Natural killer cell treated with Interleukin-12 subunit alpha and Interleukin-12 subunit beta and Interleukin-15 and Interleukin-18, amount 100 ng/mL, for 72 hours (primary cell): ENCODE data around the gene DNAJC15. TPM values are rescaled to one million over a fixed set of nuclear protein-coding genes. Genes with fewer than 3 reads are reported as not detected.
"Not testable (repeated sequence)": the region's sequence is repeated elsewhere in the genome, so short reads cannot be mapped to it uniquely, and the experiment has no call there.

ENCODE experiments used
- ATAC-seq, 2 donors: fragments of 150-1000 bp; cut with Tn5 transposase in 1 of 2; sonication (Bioruptor Pico), chemical (Tn5 transposase) in 1 of 2; 2 replicates each; pipeline ENCODE4 v1.10.0; 2021
- DNase-seq: peaks from one replicate; pipeline ENCODE4 v3.0.0; 2022; ENCODE audit warnings: low spot score
- H3K27ac Mint-ChIP-seq, 2 donors: 1 replicate in 1 of 2; 2 replicates in 1 of 2; pipeline ENCODE4 v1.8.0; 2022; ENCODE audit warnings: mixed read lengths in 2 of 2, mild to moderate bottlenecking in 1 of 2, moderate library complexity in 1 of 2
- H3K27me3 Mint-ChIP-seq, 2 donors: 1 replicate in 1 of 2; 2 replicates in 1 of 2; pipeline ENCODE4 v1.8.0; 2022; ENCODE audit warnings: mixed read lengths in 2 of 2
- H3K36me3 Mint-ChIP-seq: one replicate; pipeline ENCODE4 v1.8.0; 2022; ENCODE audit warnings: mixed read lengths
- H3K4me1 Mint-ChIP-seq, 2 donors: 1 replicate in 1 of 2; 2 replicates in 1 of 2; pipeline ENCODE4 v1.8.0; 2022; ENCODE audit warnings: low read depth in 2 of 2, mixed read lengths in 2 of 2, mild to moderate bottlenecking in 1 of 2
- H3K4me3 Mint-ChIP-seq: one replicate; pipeline ENCODE4 v1.8.0; 2022; ENCODE audit warnings: mixed read lengths
- H3K9me3 Mint-ChIP-seq: 2 replicates; pipeline ENCODE4 v1.8.0; 2022; ENCODE audit warnings: mixed read lengths
- total RNA-seq, 2 donors: library from RNA; stranded (reverse); gene quantifications; one replicate each; pipeline ENCODE4 v1.2.3, GENCODE V29; 2022

The DNAJC15 gene
- total RNA-seq, 2 donors from 2014 or later: 17.6 to 21.0 TPM

GRCh38 chr13:43074824-43075510 is 51.6 kb downstream of the DNAJC15 start:
- Mint-ChIP-seq H3K27me3 (no peaks in the 10 kb centered on the region), H3K36me3 (peaks cover 14% of the 10 kb centered on the region), H3K4me3 (no peak overlapping the region), H3K4me1 (peaks cover 21 to 30% of the 10 kb centered on the region in 2 donors), H3K27ac (no peak overlapping the region), H3K9me3 (no peaks in the 10 kb centered on the region)
- DNase-seq (no peak), ATAC-seq (peak in 1 of 2 donors; percentile 87)

DNA sequence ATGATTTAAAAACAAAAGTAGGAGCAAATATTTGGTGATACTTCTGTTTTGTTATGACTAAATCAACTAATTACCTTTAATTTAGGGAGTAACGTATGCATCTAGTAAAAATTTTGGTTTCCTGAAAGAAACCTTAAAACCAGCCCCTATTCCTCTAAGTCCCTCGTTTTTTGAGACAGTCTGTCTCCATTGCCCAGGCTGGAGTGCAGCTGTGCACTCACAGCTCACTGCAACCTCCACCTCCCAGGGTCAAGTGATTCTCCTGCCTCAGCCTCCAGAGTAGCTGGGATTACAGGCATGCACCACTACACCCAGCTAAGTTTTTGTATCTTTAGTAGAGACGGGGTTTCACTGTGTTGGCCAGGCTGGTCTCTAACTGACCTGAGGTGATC is 52.1 kb downstream of the DNAJC15 start:
- not testable (repeated sequence) for H3K27ac Mint-ChIP-seq, H3K27me3 Mint-ChIP-seq, DNase-seq, ATAC-seq, H3K9me3 Mint-ChIP-seq
- Mint-ChIP-seq H3K4me3 (peak overlapping the region; percentile 18), H3K36me3 (peaks cover 19% of the 10 kb centered on the region), H3K4me1 (peaks cover 21 to 30% of the 10 kb centered on the region in 2 donors)

DNA sequence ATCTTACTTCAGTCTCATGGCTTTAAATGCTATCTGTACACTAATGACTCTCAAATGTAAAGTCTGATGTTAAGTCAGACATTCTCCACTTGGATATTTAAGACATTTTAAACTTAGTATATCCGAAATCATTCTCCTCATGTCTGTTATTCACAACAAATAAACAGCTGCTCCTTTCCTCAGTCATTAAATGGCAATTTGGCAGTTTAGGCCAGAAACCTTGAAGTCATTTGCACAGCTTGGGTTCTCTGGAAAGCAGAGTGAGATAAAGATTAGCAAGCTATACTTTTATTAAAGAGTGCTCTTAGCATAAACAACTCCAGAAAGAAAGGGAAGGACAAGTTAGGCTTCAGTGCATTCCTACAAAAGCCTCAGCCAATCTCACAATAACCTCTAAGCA is 53.7 kb downstream of the DNAJC15 start:
- no peaks in the 10 kb centered on the region for H3K9me3 Mint-ChIP-seq
- H3K27me3 Mint-ChIP-seq: no peaks in the 10 kb centered on the region
- peaks cover 19 to 25% of the 10 kb centered on the region in 2 donors for H3K4me1 Mint-ChIP-seq
- peaks cover 22% of the 10 kb centered on the region for H3K36me3 Mint-ChIP-seq
- ATAC-seq (no peak), DNase-seq (no peak)
- H3K27ac Mint-ChIP-seq: no peak overlapping the region
- no peak overlapping the region for H3K4me3 Mint-ChIP-seq

GRCh38 chr13:43077461-43077860 is 54.1 kb downstream of the DNAJC15 start:
- H3K27me3 Mint-ChIP-seq: no peaks in the 10 kb centered on the region
- H3K9me3 Mint-ChIP-seq: no peaks in the 10 kb centered on the region
- peaks cover 15 to 21% of the 10 kb centered on the region in 2 donors for H3K4me1 Mint-ChIP-seq
- H3K27ac Mint-ChIP-seq: no peak overlapping the region
- DNase-seq: no peak
- no peak for ATAC-seq
- H3K4me3 Mint-ChIP-seq: no peak overlapping the region
- H3K36me3 Mint-ChIP-seq: peaks cover 22% of the 10 kb centered on the region

DNA sequence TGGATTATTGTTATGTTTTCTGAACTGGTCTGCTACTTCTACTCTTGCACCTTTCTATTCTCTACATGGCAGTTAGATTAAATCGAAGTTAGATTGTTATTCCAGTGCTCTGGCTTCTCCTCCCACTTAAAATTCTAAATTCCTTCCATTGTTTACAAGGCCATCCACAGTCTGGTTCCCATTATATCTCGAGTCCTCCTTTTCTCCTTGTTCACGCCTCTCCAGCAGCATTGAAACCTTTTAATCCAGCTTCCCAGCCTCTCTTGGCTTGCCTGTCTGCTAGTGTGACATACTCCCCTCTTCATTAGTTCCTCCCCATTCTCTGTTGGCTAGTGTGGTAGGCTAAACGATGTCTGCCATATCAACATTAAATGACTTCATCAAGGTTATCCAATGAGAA is 54.5 kb downstream of the DNAJC15 start:
- H3K27ac Mint-ChIP-seq: no peak overlapping the region
- peaks cover 18% of the 10 kb centered on the region for H3K36me3 Mint-ChIP-seq
- H3K4me3 Mint-ChIP-seq: no peak overlapping the region
- peaks cover 13 to 19% of the 10 kb centered on the region in 2 donors for H3K4me1 Mint-ChIP-seq
- H3K27me3 Mint-ChIP-seq: no peaks in the 10 kb centered on the region
- no peaks in the 10 kb centered on the region for H3K9me3 Mint-ChIP-seq
- DNase-seq (no peak), ATAC-seq (no peak)

- Mint-ChIP-seq H3K4me1 (peaks cover 11 to 17% of the 10 kb centered on the region in 2 donors), H3K9me3 (no peaks in the 10 kb centered on the region), H3K4me3 (no peak overlapping the region), H3K27ac (no peak overlapping the region), H3K27me3 (no peaks in the 10 kb centered on the region), H3K36me3 (peaks cover 16% of the 10 kb centered on the region)
- DNase-seq: no peak
- ATAC-seq: no peak
Observed at GRCh38 chr13:43078399-43078798, 55.0 kb downstream of the DNAJC15 start.

GRCh38 chr13:43079392-43079931 is 56.1 kb downstream of the DNAJC15 start:
- H3K27ac Mint-ChIP-seq: no peak overlapping the region
- ATAC-seq (no peak), DNase-seq (no peak)
- H3K27me3 Mint-ChIP-seq: no peaks in the 10 kb centered on the region
- H3K36me3 Mint-ChIP-seq: peaks cover 16% of the 10 kb centered on the region
- no peak overlapping the region for H3K4me3 Mint-ChIP-seq
- H3K9me3 Mint-ChIP-seq: no peaks in the 10 kb centered on the region
- peaks cover 11 to 17% of the 10 kb centered on the region in 2 donors for H3K4me1 Mint-ChIP-seq

GRCh38 chr13:43080199-43080598 is 56.8 kb downstream of the DNAJC15 start:
- Mint-ChIP-seq H3K27ac (no peak overlapping the region), H3K4me3 (no peak overlapping the region), H3K27me3 (no peaks in the 10 kb centered on the region), H3K36me3 (peaks cover 16% of the 10 kb centered on the region), H3K4me1 (peaks cover 11 to 13% of the 10 kb centered on the region in 2 donors), H3K9me3 (no peaks in the 10 kb centered on the region)
- no peak for ATAC-seq
- no peak for DNase-seq

DNA sequence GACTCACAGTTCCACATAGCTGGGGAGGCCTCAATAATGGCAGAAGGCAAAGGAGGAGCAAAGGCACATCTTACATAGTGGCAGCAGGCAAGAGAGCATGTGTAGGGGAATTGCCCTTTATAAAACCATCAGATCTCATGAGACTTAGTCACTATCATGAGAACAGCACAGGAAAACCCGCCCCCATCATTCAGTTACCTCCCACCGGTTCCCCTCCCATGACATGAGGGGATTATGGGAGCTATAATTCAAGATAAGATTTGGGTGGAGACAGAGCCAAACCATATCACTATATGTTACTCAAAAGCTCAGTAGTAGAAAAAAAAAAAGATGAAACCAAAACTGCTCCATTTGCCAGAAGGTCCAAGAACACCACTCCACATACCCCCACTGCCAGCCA is 58.5 kb downstream of the DNAJC15 start:
- Mint-ChIP-seq H3K27ac (no peak overlapping the region), H3K27me3 (no peaks in the 10 kb centered on the region)

GRCh38 chr13:43083750-43084149 is 60.4 kb downstream of the DNAJC15 start:
- ATAC-seq: no peak
- Mint-ChIP-seq H3K36me3 (peaks cover 8% of the 10 kb centered on the region), H3K27ac (no peak overlapping the region), H3K4me3 (no peak overlapping the region), H3K27me3 (no peaks in the 10 kb centered on the region), H3K4me1 (peaks cover 10 to 21% of the 10 kb centered on the region in 2 donors), H3K9me3 (no peaks in the 10 kb centered on the region)
- DNase-seq: no peak

More for the DNA sequence above, 58.5 kb downstream of the DNAJC15 start:
- H3K4me1 Mint-ChIP-seq: peaks cover 7 to 9% of the 10 kb centered on the region in 2 donors
- H3K9me3 Mint-ChIP-seq: no peaks in the 10 kb centered on the region
- H3K4me3 Mint-ChIP-seq: no peak overlapping the region
- DNase-seq (no peak), ATAC-seq (no peak)
- peaks cover 16% of the 10 kb centered on the region for H3K36me3 Mint-ChIP-seq

GRCh38 chr13:43085545-43085944 is 62.2 kb downstream of the DNAJC15 start:
- Mint-ChIP-seq H3K4me3 (no peak overlapping the region), H3K9me3 (no peaks in the 10 kb centered on the region), H3K36me3 (peaks cover 7% of the 10 kb centered on the region), H3K27ac (peak overlapping the region in 1 of 2 donors; percentile 31), H3K27me3 (no peaks in the 10 kb centered on the region), H3K4me1 (peaks cover 10 to 24% of the 10 kb centered on the region in 2 donors)
- ATAC-seq (no peak), DNase-seq (no peak)

DNA sequence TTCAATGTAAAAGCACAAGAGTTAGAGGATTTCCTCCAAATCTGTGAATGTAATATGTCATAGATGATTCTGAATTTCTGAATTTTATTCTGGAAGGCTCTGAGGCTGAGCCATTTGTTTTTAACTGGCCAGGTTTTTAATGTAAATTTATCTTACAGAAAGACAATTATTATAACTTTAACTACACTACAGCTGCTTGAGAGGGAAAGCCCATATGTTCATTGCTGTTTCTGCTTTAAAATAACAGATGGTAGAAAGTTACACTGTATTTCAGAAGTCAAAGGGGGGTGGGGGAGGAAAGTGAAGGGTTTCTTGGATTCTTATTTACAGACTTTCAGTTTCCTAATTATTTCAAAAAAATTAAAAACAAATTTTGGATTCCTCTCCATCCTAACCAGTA is 62.8 kb downstream of the DNAJC15 start:
- no peak for DNase-seq
- no peak overlapping the region for H3K4me3 Mint-ChIP-seq
- H3K9me3 Mint-ChIP-seq: no peaks in the 10 kb centered on the region
- peaks cover 5% of the 10 kb centered on the region for H3K36me3 Mint-ChIP-seq
- no peak for ATAC-seq
- H3K4me1 Mint-ChIP-seq: peaks cover 10 to 24% of the 10 kb centered on the region in 2 donors
- no peak overlapping the region for H3K27ac Mint-ChIP-seq
- H3K27me3 Mint-ChIP-seq: no peaks in the 10 kb centered on the region

DNA sequence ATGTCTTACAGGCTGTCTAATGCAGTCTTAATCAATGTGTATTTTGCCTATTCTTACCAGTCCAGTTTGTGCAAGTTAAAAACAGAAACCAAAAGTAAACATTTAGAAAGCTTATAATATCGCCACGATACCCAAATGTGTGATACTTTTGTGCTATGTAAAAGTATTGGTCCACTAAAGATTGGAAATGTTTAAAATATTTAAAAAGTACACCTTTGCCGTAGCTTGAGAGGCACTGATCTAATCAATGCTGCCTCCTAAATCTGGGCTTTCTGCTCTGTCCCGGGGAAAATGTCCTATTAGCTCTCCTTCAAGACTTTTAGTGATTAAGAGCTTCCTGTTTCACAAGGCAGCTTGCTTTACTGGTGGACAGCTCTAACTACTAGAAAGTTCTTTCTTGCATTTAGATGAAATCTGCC is 64.7 kb downstream of the DNAJC15 start:
- Mint-ChIP-seq H3K36me3 (peaks cover 11% of the 10 kb centered on the region), H3K4me1 (peaks cover 11 to 24% of the 10 kb centered on the region in 2 donors), H3K9me3 (no peaks in the 10 kb centered on the region), H3K4me3 (peak overlapping the region; percentile 86), H3K27ac (peak overlapping the region; percentile 81 to 98), H3K27me3 (no peaks in the 10 kb centered on the region)
- ATAC-seq (peak; percentile 43 to 71), DNase-seq (no peak)

GRCh38 chr13:43089912-43090498 is 66.6 kb downstream of the DNAJC15 start:
- Mint-ChIP-seq H3K36me3 (peaks cover 11% of the 10 kb centered on the region), H3K4me3 (no peak overlapping the region), H3K9me3 (no peaks in the 10 kb centered on the region), H3K27me3 (no peaks in the 10 kb centered on the region), H3K27ac (no peak overlapping the region), H3K4me1 (peaks cover 13 to 31% of the 10 kb centered on the region in 2 donors)
- no peak for DNase-seq
- ATAC-seq: peak in 1 of 2 donors; percentile 67
